K562 (cell line): Measurements from ENCODE around the gene NAA15. TPM values are rescaled to one million over a fixed set of nuclear protein-coding genes. Genes with fewer than 3 reads are reported as not detected.

ENCODE experiments used
- ATAC-seq: fragments of 200-7000 bp; cut with Tn5 transposase; 3 replicates; pipeline ENCODE4 v1.9.1; 2020; ENCODE audit warnings: moderate library complexity
- BruUV-seq: library from RNA; stranded (reverse); fragments of 400-500 nt; replicated peaks from 2 replicates; lab custom pipeline; 2021; lab: Mats Ljungman, UMichigan
- CTCF ChIA-PET: fragments of 300-600 bp; formaldehyde crosslinking; extraction: SDS; loops from one replicate; lab custom pipeline; 2021; ENCODE audit warnings: low intra/inter-chr PET ratio; lab: Yijun Ruan, JAX
- POLR2A ChIA-PET: fragments of 300-600, 350-650 bp; sonication (Branson Sonifier 250); formaldehyde crosslinking; extraction: SDS; loops from one replicate; lab custom pipeline; 2021; ENCODE audit warnings: antibody characterized with exemption, inconsistent platforms; lab: Yijun Ruan, JAX
- DNase-seq, 4 experiments: peaks; one replicate each; pipeline versions ENCODE4 v3.0.0 to v3.0.0-alpha.2; 2011 to 2018; ENCODE audit warnings: low spot score in 3 of 4, mixed read lengths in 3 of 4; ENCODE audit errors: extremely low read depth in 1 of 4
- FAIRE-seq: peaks from 2 replicates; lab custom pipeline; 2011; peaks lifted over from hg19 to GRCh38; lab: Jason Lieb, UNC
- H2AFZ ChIP-seq: 2 replicates; pipeline ENCODE4 v1.6.0; 2011; ENCODE audit warnings: low read depth, low read length, control low read depth, inconsistent platforms
- H3K27ac ChIP-seq: fragments of 200-600 bp; 3 replicates; pipeline ENCODE4 v1.8.0; 2011; ENCODE audit warnings: low read depth, mild to moderate bottlenecking, control low read depth, inconsistent platforms, low read length, moderate library complexity, mixed read lengths; ENCODE audit errors: extremely low read depth
- H3K27me3 ChIP-seq, 2 experiments: fragments of 300-600 bp in 1 of 2; 2 replicates in 1 of 2; 3 replicates in 1 of 2; pipeline versions ENCODE4 v1.6.0 to v1.8.0; 2011; ENCODE audit warnings: inconsistent platforms in 2 of 2, low read length in 2 of 2, mild to moderate bottlenecking in 1 of 2, mixed read lengths in 1 of 2, moderate library complexity in 1 of 2; ENCODE audit not compliant: control insufficient read depth in 2 of 2, insufficient read depth in 2 of 2
- H3K36me3 ChIP-seq: fragments of 300-600 bp; 3 replicates; pipeline ENCODE4 v1.8.0; 2011; ENCODE audit warnings: mild to moderate bottlenecking, low read length, inconsistent platforms; ENCODE audit not compliant: control insufficient read depth, insufficient read depth
- H3K4me1 ChIP-seq, 2 experiments: fragments of 200-600 bp in 1 of 2; replicated peaks in 1 of 2; 2 replicates in 1 of 2; 3 replicates in 1 of 2; pipeline versions ENCODE4 v1.5.1 to v1.8.0; 2011; ENCODE audit warnings: inconsistent platforms in 2 of 2, low read length in 2 of 2, mild to moderate bottlenecking in 1 of 2, mixed read lengths in 1 of 2, moderate library complexity in 1 of 2; ENCODE audit not compliant: control insufficient read depth in 2 of 2, insufficient read depth in 2 of 2
- H3K4me2 ChIP-seq: 2 replicates; pipeline ENCODE4 v1.6.1; 2011; ENCODE audit warnings: low read length, control low read depth, inconsistent platforms, mixed read lengths; ENCODE audit not compliant: insufficient read depth
- H3K4me3 ChIP-seq: fragments of 200-600 bp; sonication (generic), shearing (Covaris generic); 2 replicates; pipeline ENCODE4 v1.5.1; 2016; ENCODE audit warnings: control low read depth, inconsistent platforms
- H3K79me2 ChIP-seq: fragments of 200-600 bp; 3 replicates; pipeline ENCODE4 v1.8.0; 2011; ENCODE audit warnings: low read length, inconsistent platforms; ENCODE audit not compliant: control insufficient read depth, insufficient read depth
- H3K9ac ChIP-seq, 2 experiments: 2 replicates each; pipeline versions ENCODE4 v1.6.0 to v1.6.1; 2011; ENCODE audit warnings: low read depth in 2 of 2, low read length in 2 of 2, control low read depth in 1 of 2, inconsistent platforms in 1 of 2, mild to moderate bottlenecking in 1 of 2, mixed read lengths in 1 of 2; ENCODE audit not compliant: insufficient read depth in 1 of 2
- H3K9me1 ChIP-seq: one replicate; pipeline ENCODE4 v1.6.0; 2011; ENCODE audit warnings: inconsistent platforms, mild to moderate bottlenecking, low read length, moderate library complexity; ENCODE audit not compliant: control insufficient read depth, insufficient read depth
- H3K9me3 ChIP-seq: replicated peaks from 2 replicates; pipeline ENCODE4 v1.5.1; 2011; ENCODE audit warnings: low read depth, low read length, inconsistent platforms; ENCODE audit not compliant: control insufficient read depth, insufficient read depth
- H4K20me1 ChIP-seq: replicated peaks from 2 replicates; pipeline ENCODE4 v1.6.1; 2011; ENCODE audit warnings: low read length, inconsistent platforms, mixed read lengths; ENCODE audit not compliant: control insufficient read depth, insufficient read depth
- DEAF1 ChIP-seq: fragments of 450-650 bp; formaldehyde crosslinking; IDR thresholded peaks from 2 replicates; pipeline ENCODE4 v1.4.0; 2020; ENCODE audit warnings: mild to moderate bottlenecking, moderate library complexity
- HSF4 ChIP-seq: fragments of 250-450 bp; sonication (Bioruptor Pico); IDR thresholded peaks from 2 replicates; pipeline ENCODE4 v2.1.2; 2022; ENCODE audit warnings: mild to moderate bottlenecking, moderate library complexity, borderline replicate concordance
- MCM3 ChIP-seq: fragments of 450-650 bp; IDR thresholded peaks from 2 replicates; pipeline ENCODE4 v1.6.1; 2016
- SMARCA5 ChIP-seq: fragments of 450-650 bp; IDR thresholded peaks from 2 replicates; pipeline ENCODE4 v1.6.1; 2016
- SOX6 ChIP-seq: fragments of 450-650 bp; IDR thresholded peaks from 2 replicates; pipeline ENCODE4 v1.6.1; 2014; ENCODE audit warnings: mild to moderate bottlenecking
- VEZF1 ChIP-seq: fragments of 200-800 bp; sonication (Bioruptor generic); IDR thresholded peaks from 2 replicates; pipeline ENCODE4 v1.6.1; 2017; ENCODE audit warnings: missing genetic modification characterization, missing compliant biosample characterization
- ZNF133 ChIP-seq: fragments of 250-450 bp; sonication (Bioruptor Pico); IDR thresholded peaks from 2 replicates; pipeline ENCODE4 v1.4.0; 2020; ENCODE audit warnings: mild to moderate bottlenecking
- ZNF431 ChIP-seq: sonication (generic); formaldehyde crosslinking; IDR thresholded peaks from 2 replicates; pipeline ENCODE4 v1.8.0; 2022; ENCODE audit warnings: mild to moderate bottlenecking, missing genetic modification reagents
- WGBS: fragments of 100-300 bp; shearing (Covaris generic); methylation state at CpG from one replicate; pipeline ENCODE4 v1.1.6; 2016; ENCODE audit warnings: low coverage, mixed read lengths; ENCODE audit not compliant: insufficient coverage; ENCODE audit errors: missing lambda C conversion rate; 5-methylcytosine and 5-hydroxymethylcytosine counted together
- in situ Hi-C: fragments of 300-500 bp; cut with MboI; formaldehyde crosslinking; loops from 4 replicates; pipeline ENCODE4 v1.15.0; 2018; ENCODE audit warnings: inconsistent platforms, mixed read lengths
- intact Hi-C: fragments of 100-400 bp; cut with micrococcal nuclease; formaldehyde crosslinking; loops from 2 replicates; pipeline ENCODE4 v1.14.2; 2022
- polyA plus RNA-seq, 8 experiments: library from polyadenylated mRNA; depleted of rRNA in 4 of 8; stranded (reverse) in 5 of 8; unstranded in 3 of 8; fragments of >200 nt; fragmentation: Nextera tagmentation in 2 of 8; fragmentation: Illumina TruSeq in 1 of 8; extraction: Ambion mirVana in 2 of 8; extraction: Trizol in 1 of 8; gene quantifications; 2 replicates each; pipeline versions ENCODE4 v1.2.1 to v1.2.3, GENCODE V29; 2011 to 2014; ENCODE audit warnings: inconsistent platforms in 1 of 8, missing spikeins in 1 of 8
- total RNA-seq, 7 experiments: library from RNA; depleted of rRNA in 6 of 7; stranded (reverse); fragments of >200 nt in 6 of 7; fragmentation: Illumina TruSeq in 2 of 7; extraction: Trizol in 2 of 7; gene quantifications; 2 replicates each; pipeline versions ENCODE4 v1.2.1 to v1.2.3, GENCODE V29; 2011 to 2021; ENCODE audit warnings: low replicate concordance in 1 of 7

NAA15 gene
- total and polyA plus RNA-seq, 9 of the 15 experiments (the other 6 are each of a cell fraction or from before 2014, with no cell fraction given), result 37.8 to 117 (median 63.2) TPM

GRCh38 chr4:139267301-139267700, 34.0 kb upstream of the NAA15 start:
- BruUV-seq, result no TSS peak
- H3K4me2 ChIP-seq, result peak overlapping the region; percentile 71; the same call in 1 of the 2 replicates
- TF ChIP-seq ZNF431 (CRISPR knock-in tag), result no peak
- TF ChIP-seq DEAF1 (CRISPR knock-in tag), result no peak
- no peak for TF ChIP-seq SOX6
- no peak for TF ChIP-seq ZNF133 (CRISPR knock-in tag)
- TF ChIP-seq SMARCA5, result no peak
- TF ChIP-seq MCM3, result no peak
- no peak for TF ChIP-seq HSF4 (CRISPR knock-in tag)
- no peak for TF ChIP-seq VEZF1 (CRISPR knock-in tag)
- FAIRE-seq (no peak), ATAC-seq (no peak), DNase-seq (no peak)
- in situ Hi-C loops, result no loop called here
- H3K79me2 ChIP-seq, result no peaks in the 10 kb centered on the region
- H3K27ac ChIP-seq, result no peak overlapping the region
- H3K4me1 ChIP-seq, result peaks cover 5 to 14% of the 10 kb centered on the region in 2 experiments; a peak in 4 of 5 replicates
- CTCF ChIA-PET, result no interaction called here
- H3K9ac ChIP-seq, result no peak overlapping the region
- H3K27me3 ChIP-seq, result no peaks in the 10 kb centered on the region
- intact Hi-C loops, result no loop called here
- 100% methylated on average over 1 of the region's 1 CpG for WGBS
- H3K4me3 ChIP-seq, result no peak overlapping the region
- H4K20me1 ChIP-seq, result 0 out of 2 replicates have a peak, but pooled peaks cover 6% of the 10 kb centered on the region
- H3K9me3 ChIP-seq, result no peaks in the 10 kb centered on the region
- H3K9me1 ChIP-seq, result no peaks in the 10 kb centered on the region
- H3K36me3 ChIP-seq, result no peaks in the 10 kb centered on the region
- POLR2A ChIA-PET, result interaction anchor here (0.6 to 1.0 kb wide), 2 partner anchors 14 to 399 kb away, joined by 3 read pairs; no protein-coding TSS in a partner anchor
- no peak overlapping the region for H2AFZ ChIP-seq
